ENCODE data around the gene PARP3.

- TF ChIP-seq CTCF (IDR thresholded peaks at IDR 0.05 in 4 of 5, conservative IDR thresholded peaks at IDR 0.05 in 1 of 5) (no peak), POLR2A (IDR thresholded peaks at IDR 0.05) (no peak)
Observed at GRCh38 chr3:51961011-51961410, 18.8 kb downstream of the PARP3 start.

All from gastrocnemius medialis (tissue), 4 donors.